NCI-H1105 (cell line): ENCODE data around the gene PLCB4.
"Not testable (repeated sequence)": the region's sequence is repeated elsewhere in the genome, so short reads cannot be mapped to it uniquely, and the experiment has no call there.

Experiments used
- DNase-seq: peaks from one replicate; lab custom pipeline; 2025; lab: John Stamatoyannopoulos, UW

Gene PLCB4

GRCh38 chr20:9068841-9069663, at the start of gene PLCB4:
Gene PLCB4, plus strand, starts transcription at chr20:9069087. Its CDS starts 238,728 bp downstream, at chr20:9307815.
- DNase-seq = peak; percentile 48

GRCh38 chr20:9019833-9020232, 49.1 kb upstream of the PLCB4 start:
- DNase-seq = no peak

DNA sequence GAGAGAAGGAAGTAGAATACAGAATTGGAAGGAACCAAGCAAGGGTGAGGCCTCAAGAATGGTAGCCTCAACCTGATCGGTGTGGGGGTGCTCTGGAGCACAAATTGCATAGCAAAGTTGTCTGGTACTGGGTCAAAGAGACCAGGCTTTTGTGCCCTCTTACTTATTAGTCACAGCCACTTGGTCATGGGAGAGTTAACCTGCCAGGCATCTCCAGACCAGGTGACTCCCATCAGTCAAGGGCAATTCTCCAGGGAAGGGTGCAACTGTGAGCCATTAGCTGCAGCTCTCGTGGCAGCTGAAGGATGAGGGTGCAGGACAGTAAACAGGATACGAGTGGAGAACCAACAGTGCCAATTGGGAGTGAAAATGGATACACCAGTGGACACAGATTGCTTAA, 47.7 kb upstream of the PLCB4 start:
- no peak for DNase-seq

DNA sequence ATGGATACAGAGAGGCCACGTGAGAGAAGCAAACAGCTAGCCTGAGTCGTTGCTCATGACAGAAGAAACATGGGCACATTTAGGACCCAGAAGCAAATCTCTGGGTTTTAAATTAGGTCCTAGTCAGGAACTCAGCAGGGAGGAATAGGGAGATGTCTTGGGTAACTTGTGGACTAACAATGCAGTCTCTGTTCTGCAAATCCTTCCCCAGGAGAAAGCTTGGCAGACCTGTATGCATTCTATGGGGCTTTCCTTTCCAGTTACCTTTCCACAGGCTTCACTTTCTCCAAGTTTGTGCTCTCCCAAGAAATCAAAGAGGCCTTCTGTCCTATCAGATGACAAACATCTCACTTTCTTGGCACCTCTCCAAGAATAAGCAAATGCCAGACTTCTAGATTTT, 47.2 kb upstream of the PLCB4 start:
- no peak for DNase-seq

- no peak for DNase-seq
Observed at GRCh38 chr20:9022376-9022775, 46.5 kb upstream of the PLCB4 start.

- DNase-seq = no peak
Observed at GRCh38 chr20:9024606-9025005, 44.3 kb upstream of the PLCB4 start.

DNA sequence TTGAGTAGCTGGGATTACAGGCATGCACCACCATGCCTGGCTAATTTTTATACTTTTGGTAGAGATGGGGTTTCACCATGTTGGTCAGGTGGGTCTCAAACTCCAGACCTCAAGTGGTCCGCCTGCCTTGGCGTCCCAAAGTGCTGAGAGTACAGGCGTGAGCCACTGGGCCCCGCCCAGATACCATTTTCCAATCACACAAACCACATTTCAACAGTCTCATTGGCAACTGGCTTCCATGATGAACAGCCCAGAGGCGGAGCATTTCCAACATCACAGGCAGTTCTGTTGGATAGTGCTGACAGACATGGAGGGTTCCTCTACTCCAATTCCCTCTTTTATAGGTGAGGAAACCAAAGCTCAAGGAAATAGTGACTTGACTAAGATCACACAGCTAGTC, 43.9 kb upstream of the PLCB4 start:
- DNase-seq = no peak

GRCh38 chr20:9025643-9026042, 43.2 kb upstream of the PLCB4 start:
- no peak for DNase-seq

DNA sequence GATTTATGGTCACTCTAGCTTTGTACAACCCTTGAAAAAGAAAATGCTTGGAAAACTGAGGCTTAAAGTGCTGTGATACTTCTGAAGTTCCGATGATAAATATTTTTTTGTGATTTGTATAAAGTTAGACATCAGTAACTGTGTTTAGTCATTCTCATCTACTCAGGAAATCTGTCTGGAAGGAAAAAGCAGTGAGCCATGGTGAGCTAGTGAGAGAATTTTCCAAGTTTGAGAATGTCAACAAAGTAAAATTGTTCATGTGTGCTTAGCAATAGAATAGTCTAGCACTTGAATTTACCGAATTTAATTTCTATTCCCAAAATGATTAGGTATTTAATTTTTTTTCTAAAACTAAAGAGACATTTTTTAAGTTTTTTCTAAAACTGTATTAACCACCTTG, 41.3 kb upstream of the PLCB4 start:
- DNase-seq = no peak

DNA sequence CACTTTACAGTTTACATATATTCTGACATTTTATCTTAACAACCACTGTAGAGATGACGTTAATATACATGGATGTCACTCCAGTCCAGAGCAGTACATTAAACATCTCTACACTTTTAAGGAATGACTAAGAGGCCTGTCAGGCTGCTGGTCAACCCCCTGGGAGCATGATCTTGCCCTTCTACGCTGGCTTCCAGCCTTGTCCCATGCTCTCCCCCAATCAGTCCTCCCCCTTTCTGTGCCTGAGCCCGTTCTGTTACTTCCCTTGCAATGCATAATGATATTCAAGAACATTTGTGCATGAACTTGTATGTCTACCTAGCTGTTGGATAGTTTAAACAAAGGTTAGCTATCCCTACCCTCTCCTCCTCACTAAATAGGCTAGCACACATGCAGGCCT, 40.5 kb upstream of the PLCB4 start:
- DNase-seq = no peak

DNA sequence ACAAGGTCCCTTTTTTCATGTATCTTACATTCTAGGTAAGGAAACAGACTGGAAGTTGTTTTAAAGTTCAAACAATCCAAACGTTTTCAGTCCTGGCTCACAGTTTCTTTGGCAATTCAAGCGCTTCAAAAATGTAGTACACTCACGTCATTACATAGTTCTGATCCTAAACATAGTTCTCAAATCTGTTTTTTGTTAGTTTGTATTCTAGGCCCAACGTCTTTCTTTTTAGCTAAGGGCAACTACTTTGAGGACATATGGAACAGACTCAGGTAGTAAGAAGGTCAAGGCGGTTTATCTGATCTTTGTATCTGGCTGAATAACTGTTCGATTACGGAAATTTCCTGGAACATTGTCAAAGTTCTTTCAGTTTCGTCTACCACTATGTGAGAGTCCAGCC, 36.9 kb upstream of the PLCB4 start:
- DNase-seq = no peak

DNA sequence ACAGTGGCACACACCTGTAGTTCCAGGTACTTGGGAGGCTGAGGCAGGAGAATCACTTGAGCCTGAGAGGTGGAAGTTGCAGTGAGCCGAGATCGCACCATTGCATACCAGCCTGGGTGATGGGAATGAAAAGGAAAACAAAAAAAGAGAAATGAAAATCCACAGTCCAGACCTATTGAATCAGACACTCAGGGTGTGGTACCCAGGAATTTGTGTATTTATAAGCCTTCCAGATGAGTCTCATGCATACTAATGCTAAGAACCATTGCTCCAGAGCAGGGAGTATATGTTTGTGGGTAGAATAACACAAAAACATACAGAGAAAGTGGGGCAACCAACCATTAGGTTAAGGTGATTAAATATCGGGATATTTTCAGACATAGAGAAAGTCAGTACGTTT, 36.1 kb upstream of the PLCB4 start:
- no peak for DNase-seq

DNA sequence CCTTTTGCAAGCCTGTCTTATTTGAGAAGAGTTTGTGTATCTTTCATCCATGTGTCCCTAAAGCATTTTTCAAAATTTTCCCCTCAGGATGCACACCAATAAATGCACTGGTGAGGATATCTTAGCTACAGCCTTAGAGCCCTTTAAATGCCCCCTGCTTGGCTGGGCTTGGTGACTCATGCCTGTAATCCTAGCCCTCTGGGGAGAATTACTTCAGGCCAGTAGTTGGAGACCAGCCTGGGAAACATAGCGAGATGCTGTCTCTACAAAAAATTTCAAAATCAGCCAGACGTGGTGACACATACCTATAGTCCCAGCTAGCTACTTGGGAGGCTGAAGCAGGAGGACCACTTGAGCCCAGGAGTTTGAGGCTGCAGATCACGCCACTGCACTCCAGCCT, 33.8 kb upstream of the PLCB4 start:
- no peak for DNase-seq

GRCh38 chr20:9036593-9036992, 32.3 kb upstream of the PLCB4 start:
- DNase-seq = no peak

DNA sequence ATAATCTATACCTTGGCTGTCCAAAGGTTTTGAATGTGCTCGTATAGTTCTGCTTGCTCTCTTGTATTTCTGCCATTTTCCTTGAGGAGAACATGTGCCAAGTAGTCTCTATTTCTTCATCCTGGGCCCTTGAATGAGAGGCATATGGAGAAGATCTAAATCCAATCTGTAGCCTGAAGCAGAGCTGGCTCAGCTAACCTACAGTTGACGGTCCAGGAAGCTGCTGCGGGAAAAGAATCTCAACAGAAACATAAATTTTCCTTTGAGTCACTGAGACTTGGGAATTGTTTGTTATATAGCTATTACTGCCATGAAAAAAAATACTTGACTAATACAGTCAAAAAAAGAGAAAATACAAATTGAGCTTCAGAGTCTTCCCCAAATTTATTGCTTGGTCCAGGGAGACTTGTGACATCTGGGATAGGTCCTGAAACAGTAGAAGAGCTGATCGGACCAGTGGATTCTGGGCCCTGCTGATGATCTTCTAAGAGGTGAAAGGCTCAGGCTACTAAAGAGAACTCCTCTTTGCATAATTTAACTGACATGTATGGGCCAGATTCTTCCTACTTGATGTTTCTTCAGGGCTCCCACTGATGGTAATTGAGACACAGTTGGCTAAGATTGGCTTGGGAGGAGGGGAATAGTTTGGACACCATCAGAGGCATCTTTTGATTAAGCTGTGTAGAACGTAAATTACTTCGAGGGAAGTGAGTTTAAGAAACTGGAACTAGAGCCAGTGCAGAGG, 29.9 kb upstream of the PLCB4 start:
- DNase-seq = no peak

GRCh38 chr20:9040863-9041524, 27.9 kb upstream of the PLCB4 start:
- no peak for DNase-seq

GRCh38 chr20:9043364-9043763, 25.5 kb upstream of the PLCB4 start:
- no peak for DNase-seq

DNA sequence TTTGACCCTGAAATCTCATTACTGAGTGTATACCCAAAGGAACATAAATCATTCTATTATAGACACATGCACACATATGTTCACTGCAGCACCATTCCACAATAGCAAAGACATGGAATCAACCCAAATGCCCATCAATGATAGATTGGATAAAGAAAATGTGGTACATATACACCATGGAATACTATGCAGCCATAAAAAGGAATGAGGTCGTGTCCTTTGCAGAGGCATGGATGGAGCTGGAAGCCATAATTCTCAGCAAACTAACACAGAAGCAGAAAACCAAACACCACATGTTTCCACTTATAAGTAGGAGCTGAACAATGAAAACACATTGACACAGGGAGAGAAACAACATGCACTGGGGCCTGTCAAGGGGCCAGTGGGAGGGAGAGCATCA, 21.0 kb upstream of the PLCB4 start:
- not testable (repeated sequence) for DNase-seq

DNA sequence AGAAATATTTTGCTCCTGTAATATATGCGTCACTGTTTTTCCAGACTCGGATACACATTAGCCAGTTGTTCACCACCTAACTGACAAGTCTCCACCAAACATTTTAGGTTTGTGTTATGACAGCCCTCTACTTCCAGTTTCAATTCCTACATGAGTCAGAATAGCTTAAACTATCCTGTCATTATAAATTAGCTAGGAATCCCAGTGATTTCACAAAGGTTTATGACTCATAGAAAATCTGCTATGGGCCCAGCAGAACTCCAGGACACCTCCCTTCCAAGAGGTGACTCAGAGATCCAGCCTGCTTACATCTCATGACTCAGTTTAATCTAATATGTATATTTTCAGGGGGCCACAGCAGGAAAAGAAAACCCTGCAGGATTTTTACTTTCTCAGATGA, 17.4 kb upstream of the PLCB4 start:
- DNase-seq = no peak

- no peak for DNase-seq
Observed at GRCh38 chr20:9052136-9052535, 16.8 kb upstream of the PLCB4 start.

DNA sequence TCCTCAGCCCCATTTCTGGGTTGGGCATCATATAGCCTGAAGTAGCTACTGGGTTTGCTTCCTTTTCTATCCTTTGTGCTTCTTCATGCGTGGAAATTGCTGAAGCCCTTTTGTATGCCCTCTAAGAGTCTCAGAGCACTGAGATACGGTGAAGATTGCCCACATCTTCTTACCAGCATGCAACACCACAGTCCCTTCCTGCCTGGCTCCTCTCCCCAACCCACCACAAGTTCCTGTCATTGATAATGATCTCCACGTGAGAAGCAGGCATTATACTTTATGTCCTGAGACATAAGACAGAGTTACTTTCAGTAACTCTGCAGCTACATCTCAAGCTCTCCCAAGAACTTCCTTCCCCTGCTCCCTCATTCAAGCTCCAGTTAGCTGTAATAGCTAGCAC, 15.8 kb upstream of the PLCB4 start:
- no peak for DNase-seq

- no peak for DNase-seq
Observed at GRCh38 chr20:9054176-9054575, 14.7 kb upstream of the PLCB4 start.

DNA sequence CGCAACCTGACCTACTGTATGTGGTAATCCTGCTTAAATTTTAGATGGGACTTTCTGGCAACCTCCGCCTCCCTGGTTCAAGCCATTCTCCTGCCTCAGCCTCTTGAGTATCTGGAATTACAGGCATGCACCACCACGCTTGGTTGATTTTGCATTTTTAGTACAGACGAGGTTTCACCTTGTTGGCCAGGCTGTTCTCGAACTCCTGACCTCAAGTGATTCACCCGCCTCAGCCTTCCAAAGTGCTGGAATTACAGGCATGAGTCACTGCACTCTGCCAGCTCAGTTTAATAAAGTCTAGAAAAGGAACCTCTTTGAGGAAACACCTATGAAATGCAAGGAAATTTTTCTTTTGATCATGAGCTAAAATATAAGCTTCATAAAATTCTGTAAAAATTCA, 9.0 kb upstream of the PLCB4 start:
- DNase-seq = no peak
